ENCODE results near the gene FAM131C. TPM values are rescaled to one million over a fixed set of nuclear protein-coding genes. Genes with fewer than 3 reads are reported as not detected.

FAM131C gene
- polyA plus RNA-seq, 1 donor from 2014 or later = 0.97 TPM

GRCh38 chr1:16077406-16078245, 4.2 kb upstream of the FAM131C start:
- no peaks in the 10 kb centered on the region for H3F3A ChIP-seq (ENCODE audit: insufficient read depth, low read length, poor library complexity, severe bottlenecking)
- TF ChIP-seq EP300 (conservative IDR thresholded peaks at IDR 0.05; ENCODE audit: poor library complexity, severe bottlenecking) (no peak), SMC3 (conservative IDR thresholded peaks at IDR 0.05; ENCODE audit: poor library complexity) (no peak), CTCF (IDR thresholded peaks at IDR 0.05; ENCODE audit: poor library complexity, severe bottlenecking) (no peak), EZH2 (IDR thresholded peaks at IDR 0.05; ENCODE audit: borderline replicate concordance, insufficient read depth, low read length, poor library complexity, severe bottlenecking) (no peak), TAF1 (IDR thresholded peaks at IDR 0.05; ENCODE audit: low read depth) (no peak), REST (IDR thresholded peaks at IDR 0.05; ENCODE audit: borderline replicate concordance) (no peak), MXI1 (conservative IDR thresholded peaks at IDR 0.05; ENCODE audit: poor library complexity, severe bottlenecking) (no peak), RAD21 (conservative IDR thresholded peaks at IDR 0.05) (no peak), POLR2AphosphoS5 (IDR thresholded peaks at IDR 0.05) (no peak)
- peaks cover 10% of the 10 kb centered on the region for H3K27me3 ChIP-seq (ENCODE audit: insufficient read depth, low read depth, low read length)
- no peak overlapping the region for H2AFZ ChIP-seq (ENCODE audit: low read depth, low read length)
- no peak overlapping the region for H3K4me2 ChIP-seq (ENCODE audit: low read length)
- no peak overlapping the region for H3K27ac ChIP-seq (ENCODE audit: low read length)
- no peak overlapping the region for H3K9ac ChIP-seq (ENCODE audit: low read length)
- H3K9me2 ChIP-seq (ENCODE audit: insufficient read depth, low read length) = no peaks in the 10 kb centered on the region
- no peaks in the 10 kb centered on the region for H3K79me2 ChIP-seq (replicated peaks; ENCODE audit: insufficient read depth, low read length)
- no peaks in the 10 kb centered on the region for H4K20me1 ChIP-seq (ENCODE audit: insufficient read depth)
- H3K4me3 ChIP-seq (ENCODE audit: low read length) = no peak overlapping the region
- H3K9me3 ChIP-seq (ENCODE audit: low read length) = no peaks in the 10 kb centered on the region
- no peaks in the 10 kb centered on the region for H3K36me3 ChIP-seq (ENCODE audit: insufficient read depth, low read length)

DNA sequence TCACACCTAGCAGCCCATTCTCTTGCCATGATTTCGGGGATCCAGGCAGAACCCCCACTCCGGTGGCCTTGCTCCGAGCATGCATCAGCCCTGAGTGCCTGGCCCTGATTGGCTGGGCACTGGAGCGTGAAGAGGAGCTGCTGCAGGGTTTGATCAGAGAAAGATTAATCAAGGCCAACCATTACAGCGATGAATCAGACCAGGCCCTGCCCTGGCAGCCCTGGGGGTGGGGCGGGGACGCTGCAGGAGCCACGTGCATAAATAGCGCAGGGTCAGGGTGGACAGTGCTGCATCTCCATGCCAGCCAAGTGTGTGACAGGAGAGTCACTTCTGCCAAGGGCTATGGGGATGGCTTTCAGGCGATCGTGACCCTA, 3.4 kb upstream of the FAM131C start:
- no peak overlapping the region for H3K4me2 ChIP-seq (ENCODE audit: low read length)
- H2AFZ ChIP-seq (ENCODE audit: low read depth, low read length) = no peak overlapping the region

More for the DNA sequence above, 3.4 kb upstream of the FAM131C start:
- no peaks in the 10 kb centered on the region for H3K79me2 ChIP-seq (replicated peaks; ENCODE audit: insufficient read depth, low read length)
- no peak overlapping the region for H3K4me3 ChIP-seq (ENCODE audit: low read length)
- no peaks in the 10 kb centered on the region for H3K36me3 ChIP-seq (ENCODE audit: insufficient read depth, low read length)
- H3K27me3 ChIP-seq (ENCODE audit: insufficient read depth, low read depth, low read length) = peaks cover 10% of the 10 kb centered on the region
- TF ChIP-seq EP300 (conservative IDR thresholded peaks at IDR 0.05; ENCODE audit: poor library complexity, severe bottlenecking) (no peak), CTCF (IDR thresholded peaks at IDR 0.05; ENCODE audit: poor library complexity, severe bottlenecking) (no peak)
- H3K9me3 ChIP-seq (ENCODE audit: low read length) = no peaks in the 10 kb centered on the region
- no peaks in the 10 kb centered on the region for H3K9me2 ChIP-seq (ENCODE audit: insufficient read depth, low read length)
- no peak overlapping the region for H3K9ac ChIP-seq (ENCODE audit: low read length)
- no peaks in the 10 kb centered on the region for H3F3A ChIP-seq (ENCODE audit: insufficient read depth, low read length, poor library complexity, severe bottlenecking)
- H3K27ac ChIP-seq (ENCODE audit: low read length) = no peak overlapping the region
- no peaks in the 10 kb centered on the region for H4K20me1 ChIP-seq (ENCODE audit: insufficient read depth)

Data from neural cell (in vitro differentiated cells).